ENCODE data around the gene SCFD2.
"Not testable (repeated sequence)": the region's sequence is repeated elsewhere in the genome, so short reads cannot be mapped to it uniquely, and the experiment has no call there.

The SCFD2 gene

DNA sequence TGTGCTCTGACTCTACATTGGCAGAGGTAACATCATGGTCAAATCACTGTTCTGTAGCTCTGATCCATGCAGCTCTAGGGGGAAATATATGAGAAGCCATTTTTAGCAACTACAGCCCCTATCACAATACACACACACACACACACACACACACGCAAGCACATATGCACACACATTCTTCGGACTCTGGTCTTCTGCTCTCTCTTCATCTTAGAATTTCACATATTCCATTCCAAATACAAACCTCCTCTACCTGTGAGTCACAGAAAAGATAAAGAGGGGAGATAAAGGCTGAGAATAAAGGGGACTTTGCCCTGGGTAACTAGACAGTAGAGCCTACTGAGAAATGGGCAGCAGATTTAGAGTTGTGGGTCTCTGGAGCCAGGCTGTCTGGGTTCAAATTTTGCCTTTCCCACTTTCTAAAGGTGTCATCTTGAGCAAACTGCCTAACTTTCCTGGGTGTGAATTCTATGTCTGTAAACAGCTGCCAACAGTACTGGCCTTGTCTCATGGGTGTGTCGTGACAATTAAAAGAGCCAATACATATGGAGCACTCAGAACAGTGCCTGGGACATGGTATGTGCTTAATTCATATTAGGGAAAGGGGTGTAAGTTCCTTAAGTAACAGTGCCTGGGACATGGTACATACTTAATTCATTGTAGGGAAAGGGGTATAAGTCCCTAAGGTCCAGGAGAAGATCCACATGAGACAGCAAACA is 515.3 kb downstream of the SCFD2 start:
- no peak for DNase-seq (ENCODE audit: low read depth)

DNA sequence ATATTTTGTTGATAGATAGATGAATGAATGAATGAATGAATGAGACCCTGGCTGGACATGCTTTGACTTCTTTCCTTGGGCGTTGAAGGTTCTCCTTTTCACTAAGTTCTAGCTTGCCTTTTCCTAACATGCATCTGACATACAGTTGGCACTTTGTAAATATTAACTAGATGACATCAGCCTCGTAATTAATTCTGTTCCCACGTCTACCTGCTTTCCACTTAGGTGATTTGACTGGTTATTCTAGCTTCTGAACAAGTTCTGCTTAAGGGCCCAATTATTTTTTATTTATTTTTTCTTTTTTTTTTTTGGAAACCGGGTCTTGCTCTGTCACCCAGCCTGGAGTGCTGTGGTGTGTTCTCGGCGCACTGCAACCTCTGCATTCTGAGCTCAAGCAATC is 517.6 kb downstream of the SCFD2 start:
- DNase-seq (ENCODE audit: low read depth), result no peak

DNA sequence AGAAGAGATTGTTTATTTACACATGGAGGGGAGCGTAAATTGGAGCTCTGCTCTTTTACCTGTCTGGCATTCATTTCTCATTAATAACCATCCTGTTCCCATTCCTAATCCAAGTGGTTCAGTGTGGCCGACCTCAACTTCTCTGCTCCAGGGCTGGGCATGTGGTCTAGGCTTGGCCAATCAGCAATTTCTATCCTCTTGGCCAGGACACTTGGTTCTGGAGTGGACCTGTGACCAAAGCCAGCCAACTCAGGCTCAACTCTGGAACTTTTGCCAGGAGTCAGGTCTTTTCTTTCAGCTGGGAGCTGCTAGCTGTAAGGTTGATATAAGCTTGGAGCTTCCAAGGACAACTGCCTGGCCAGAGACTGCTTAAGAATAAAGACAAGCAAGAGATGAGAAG is 519.4 kb downstream of the SCFD2 start:
- DNase-seq (ENCODE audit: low read depth), result no peak

DNA sequence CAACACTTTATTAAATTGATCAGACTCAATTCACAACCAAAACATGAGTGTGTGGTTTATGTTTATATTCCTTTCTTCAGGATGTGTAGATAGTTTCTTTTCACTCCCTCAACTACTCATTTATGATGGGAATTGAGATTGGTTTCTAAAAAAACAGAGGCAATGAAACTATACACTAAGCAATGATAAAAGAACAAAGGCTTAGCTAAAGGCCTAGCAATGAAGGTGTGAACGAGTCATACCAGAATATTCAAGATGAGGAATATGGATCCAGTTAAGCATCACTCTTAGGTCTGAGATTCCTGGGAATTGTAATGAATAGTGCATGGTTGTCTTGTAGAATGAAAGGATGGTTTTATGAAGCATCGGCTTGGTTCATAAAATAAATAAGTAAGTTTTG is 521.3 kb downstream of the SCFD2 start:
- no peak for DNase-seq (ENCODE audit: low read depth)

DNA sequence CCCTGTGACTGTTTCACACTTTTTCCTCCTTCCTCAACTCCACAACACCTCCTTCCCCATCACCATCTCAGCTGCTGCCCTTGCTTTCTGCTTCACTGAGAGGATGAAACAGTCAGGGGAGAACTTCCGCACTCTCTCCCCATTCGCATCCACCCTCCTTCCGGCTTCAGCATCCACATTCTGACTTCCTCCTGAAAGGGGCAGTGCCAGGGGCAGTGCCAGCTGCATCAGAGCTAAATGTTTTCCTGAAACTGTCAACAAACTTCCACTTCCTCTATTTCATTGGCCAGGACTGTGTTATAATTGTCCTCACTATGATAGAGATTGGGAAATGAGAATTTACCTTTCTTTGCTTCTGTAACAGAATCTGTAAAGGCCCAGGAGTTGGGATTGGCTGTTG is 521.9 kb downstream of the SCFD2 start:
- no peak for DNase-seq (ENCODE audit: low read depth)

DNA sequence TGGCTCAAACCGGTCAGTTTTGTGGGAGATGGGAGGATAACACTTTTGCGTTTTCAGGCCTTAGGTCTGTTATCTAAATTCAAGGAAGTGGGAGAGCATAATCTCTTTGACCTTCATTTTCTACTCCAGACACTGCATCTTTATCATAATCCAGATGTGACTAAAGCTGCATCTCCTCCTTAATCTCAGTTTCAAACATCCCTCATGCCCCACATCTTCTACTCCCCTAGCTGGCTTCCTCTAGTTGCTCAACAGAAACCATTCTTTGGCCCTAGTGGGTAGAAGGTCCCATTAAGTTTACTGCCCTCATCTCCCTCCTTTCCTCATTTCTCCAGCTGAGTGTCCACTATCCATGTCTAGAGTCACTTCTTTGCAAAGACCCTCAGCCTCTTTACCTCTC is 522.5 kb downstream of the SCFD2 start:
- DNase-seq (ENCODE audit: low read depth), result no peak

DNA sequence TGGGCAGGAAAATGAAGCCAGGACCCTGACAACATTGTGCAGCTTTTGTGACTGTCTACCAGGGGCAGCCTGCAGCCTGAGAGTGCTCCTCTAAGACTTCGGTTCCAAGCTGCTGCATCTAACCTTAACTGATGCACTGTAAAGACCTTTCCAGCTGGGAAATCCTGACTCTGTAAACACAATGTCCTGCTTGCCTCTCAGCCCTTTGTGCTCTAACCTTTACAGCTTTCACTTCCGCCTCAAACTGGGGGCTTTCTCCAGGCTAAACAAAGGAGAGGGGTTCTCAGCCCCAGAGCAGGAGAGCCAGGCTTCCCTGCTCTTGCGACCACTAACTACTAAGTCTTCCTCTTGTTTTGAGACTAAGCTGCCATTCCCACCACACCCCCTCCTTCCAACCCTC is 523.1 kb downstream of the SCFD2 start:
- no peak for DNase-seq (ENCODE audit: low read depth)

DNA sequence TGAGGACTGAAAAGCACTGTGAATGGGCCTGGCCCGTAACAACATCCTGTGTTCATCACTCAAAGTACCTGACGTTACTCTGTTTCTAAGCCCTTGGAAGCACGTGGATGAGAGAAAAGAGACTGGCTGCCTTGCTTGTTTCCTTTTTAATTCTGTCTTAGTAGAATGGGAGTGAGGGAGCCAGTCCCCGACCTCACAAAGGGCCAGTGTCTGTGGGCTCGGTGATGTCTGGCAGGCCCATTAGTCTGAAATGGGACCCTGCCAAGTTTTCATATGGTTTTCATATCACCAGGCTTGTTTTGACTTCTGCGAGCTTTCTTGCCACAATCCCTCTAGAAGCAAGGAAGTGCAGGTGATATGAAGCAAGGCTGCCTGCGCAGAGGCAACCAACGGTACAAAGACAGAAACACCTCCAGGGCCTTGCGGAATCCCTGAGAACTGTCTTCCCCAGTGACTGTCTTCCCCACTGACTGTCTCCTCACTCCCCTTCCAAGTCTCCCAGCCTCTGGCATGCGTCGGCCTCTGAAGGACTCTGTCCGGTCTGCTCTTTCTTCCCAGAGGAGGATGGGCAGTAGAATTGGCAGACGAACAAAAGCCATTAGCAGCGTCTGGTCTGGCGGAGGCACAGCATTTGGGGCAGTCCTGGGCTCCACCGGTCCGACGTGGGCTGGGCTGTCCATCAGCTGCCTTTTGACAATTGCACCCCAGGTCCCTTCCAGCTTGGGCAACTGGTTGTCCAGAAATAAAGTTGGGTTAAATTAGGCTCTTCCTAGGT is 524.0 kb downstream of the SCFD2 start:
- DNase-seq (ENCODE audit: low read depth), result no peak

DNA sequence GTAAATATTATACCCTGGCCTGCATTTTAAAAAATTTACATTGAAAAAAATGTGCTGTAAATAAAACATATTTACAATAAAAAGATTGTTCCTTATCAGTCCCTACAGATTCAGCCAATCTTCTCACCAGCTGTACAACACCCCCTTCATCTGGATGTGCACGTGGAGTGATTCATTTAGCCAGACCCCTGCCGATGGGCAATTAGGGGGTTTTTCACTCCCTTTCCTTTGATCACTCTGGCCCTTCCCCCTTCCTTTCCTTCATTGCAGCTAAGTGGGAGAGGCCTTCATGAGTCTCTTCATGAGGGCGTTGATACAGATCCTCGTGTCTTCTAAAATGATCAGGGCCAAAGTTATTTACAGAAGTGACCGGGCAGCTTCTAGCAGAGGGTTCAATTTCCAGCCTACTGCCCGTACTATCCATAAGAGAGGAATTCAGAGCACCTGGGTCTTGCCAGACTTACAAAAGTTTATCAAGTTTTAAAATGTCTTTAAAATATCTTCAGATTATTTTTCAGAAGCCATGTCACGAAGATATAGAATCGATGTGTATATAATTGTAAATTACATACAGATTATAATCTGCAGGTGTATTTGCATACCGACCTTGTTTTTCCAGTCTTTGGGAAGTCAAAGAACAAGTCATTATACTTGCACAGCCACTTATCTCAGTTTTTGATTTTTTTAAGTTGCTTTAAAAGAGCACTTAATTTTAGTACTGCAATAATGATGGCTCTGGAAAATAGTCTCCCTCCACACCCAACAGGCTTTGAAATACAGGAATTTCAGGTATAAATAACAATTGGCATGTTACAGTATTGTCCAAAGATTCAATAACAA is 525.1 kb downstream of the SCFD2 start:
- no peak for DNase-seq (ENCODE audit: low read depth)

DNA sequence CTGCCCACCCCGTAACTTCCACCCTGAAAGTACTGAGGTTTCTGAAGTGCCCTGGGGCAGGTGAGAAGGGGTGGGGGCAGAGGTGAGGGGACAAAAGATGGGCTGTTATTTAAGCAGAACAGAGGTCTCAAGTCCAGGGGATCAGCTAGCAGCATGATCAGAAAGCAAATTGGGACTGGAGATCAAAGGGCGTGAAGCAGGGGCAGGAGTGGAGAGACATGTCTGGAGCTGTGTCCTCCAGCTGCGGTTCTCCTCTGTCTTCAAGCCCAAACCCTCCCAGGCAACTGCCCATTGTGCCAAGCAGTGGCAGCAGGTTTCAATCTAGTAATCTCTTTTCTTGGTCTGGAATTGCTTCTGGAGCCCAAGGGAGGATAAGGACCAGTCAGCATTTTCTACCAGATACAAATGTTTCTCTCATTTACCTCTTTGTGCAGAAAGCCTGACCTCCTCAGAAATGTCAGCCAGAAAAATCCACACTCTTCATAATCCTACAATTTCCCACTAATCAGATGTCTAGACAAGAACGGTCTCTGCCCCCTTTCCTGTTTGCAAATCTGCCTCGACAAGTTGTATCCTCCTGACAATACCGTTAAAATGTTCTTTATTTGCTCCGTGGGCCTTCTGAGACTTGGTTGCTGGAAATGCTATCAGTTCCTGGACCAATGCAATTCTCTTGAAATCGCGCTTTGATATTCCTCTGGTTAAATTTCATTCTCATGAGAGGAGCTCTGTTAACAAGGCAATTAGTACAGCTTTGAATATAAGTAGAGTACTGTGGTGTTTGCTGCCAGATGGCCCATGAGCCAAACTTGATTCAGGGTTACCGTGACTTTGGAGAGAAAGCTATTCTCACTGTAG is 526.9 kb downstream of the SCFD2 start:
- DNase-seq (ENCODE audit: low read depth), result no peak

DNA sequence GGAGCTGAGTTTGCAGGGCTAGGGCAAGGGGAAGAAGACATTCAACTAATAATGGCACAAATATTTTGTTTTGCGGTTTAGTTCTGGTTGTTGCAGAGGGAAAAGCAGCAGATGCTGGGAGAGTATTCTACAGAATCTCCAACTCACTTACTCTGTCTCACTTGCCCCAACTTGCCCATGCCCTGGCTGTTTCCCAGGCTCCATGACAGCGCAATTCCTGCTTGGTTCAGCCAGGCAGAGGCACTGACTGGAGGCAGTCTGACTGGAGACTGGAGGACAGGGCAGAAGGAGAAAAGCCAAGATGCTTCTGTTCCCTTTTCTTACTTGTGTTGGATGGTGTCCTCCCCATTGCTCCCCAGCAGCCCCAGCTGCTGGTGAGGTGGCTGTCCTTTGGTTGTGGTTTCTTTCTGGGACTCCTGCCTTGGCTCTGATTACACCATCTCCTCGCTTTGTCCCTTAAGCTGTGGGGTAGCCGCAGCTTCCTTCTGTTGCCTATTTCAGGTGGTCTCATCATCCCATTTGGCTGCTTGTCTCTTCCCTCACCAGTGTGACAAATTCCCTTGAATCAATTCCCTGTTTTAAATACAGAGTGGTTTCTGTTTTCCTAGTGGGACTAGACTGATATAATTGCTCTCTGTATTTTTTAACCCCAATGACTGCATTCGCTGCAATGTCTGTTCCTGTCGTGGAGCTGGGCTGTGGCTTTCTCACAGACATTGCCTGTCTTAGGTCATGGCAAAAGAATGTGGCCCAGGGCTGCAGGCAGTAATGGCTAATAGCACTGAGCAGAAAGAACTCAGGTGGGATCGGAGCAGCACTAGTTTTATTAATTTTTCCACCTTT is 527.9 kb downstream of the SCFD2 start:
- DNase-seq (ENCODE audit: low read depth), result no peak

DNA sequence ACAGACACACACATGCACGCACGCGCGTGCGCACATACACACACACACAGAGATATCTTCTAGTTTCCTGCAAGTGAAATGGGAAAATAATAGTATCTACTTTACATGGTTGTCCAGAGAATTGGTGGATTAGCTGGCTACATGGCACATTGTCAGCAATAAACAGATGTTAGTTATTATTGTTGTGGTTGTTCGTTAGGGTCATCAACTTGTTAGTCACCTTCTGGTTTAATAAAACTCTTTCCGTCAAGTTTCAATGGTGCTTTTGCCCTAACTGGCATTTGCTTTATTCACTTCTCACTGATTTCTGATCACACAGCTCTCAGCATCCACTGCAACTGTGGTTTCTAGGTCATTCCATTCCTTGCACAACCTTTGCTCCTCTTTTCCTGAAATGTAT is 529.2 kb downstream of the SCFD2 start:
- no peak for DNase-seq (ENCODE audit: low read depth)

DNA sequence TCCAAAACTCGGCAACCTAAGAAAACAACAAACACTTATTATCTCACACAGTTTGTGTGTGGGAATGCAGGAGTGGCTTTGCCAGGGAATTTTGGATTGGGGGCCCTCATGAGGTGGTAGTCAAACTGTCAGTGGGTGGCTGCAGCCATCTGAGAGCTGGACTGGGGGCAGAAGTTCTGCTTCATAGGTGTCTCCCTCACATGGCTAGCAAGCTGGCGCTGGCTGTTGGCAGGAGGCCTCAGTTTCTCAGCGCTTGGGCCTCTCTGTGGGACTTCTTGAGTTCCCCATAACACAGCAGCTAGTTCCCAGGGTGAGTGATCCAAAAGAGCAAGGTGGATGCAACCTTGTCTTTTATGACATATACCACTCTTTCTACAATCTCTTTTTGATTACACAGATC is 529.7 kb downstream of the SCFD2 start:
- no peak for DNase-seq (ENCODE audit: low read depth)

DNA sequence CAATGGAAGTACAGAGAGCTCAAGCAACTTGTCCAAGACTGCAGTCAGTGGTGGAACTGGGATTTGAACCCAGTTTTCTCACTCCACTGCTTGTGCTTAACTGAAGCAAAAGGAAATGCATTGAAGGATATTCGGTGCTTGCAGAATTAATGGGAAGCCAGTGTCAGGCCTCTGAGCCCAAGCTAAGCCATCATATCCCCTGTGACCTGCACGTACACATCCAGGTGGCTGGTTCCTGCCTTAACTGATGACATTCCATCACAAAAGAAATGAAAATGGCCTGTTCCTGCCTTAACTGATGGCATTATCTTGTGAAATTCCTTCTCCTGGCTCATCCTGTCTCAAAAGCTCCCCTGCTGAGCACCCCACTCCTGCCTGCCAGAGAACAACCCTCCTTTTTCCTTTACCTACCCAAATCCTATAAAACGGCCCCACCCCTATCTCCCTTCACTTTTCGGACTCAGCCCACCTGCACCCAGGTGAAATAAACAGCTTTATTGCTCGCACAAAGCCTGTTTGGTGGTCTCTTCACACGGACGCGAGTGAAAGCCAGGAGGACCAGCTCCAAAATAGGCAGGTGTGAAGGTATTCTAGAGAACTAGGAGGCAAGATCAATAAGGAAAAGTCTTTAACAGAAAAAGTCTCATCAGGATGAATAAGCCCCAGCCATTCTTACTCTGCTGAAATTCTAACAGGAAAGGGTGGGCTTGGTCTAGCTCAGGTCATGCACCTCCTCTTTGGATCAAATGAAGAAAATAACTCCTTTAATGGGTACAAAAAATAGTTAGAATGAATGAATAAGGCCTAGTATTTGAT is 531.0 kb downstream of the SCFD2 start:
- DNase-seq (ENCODE audit: low read depth), result not testable (repeated sequence)

DNA sequence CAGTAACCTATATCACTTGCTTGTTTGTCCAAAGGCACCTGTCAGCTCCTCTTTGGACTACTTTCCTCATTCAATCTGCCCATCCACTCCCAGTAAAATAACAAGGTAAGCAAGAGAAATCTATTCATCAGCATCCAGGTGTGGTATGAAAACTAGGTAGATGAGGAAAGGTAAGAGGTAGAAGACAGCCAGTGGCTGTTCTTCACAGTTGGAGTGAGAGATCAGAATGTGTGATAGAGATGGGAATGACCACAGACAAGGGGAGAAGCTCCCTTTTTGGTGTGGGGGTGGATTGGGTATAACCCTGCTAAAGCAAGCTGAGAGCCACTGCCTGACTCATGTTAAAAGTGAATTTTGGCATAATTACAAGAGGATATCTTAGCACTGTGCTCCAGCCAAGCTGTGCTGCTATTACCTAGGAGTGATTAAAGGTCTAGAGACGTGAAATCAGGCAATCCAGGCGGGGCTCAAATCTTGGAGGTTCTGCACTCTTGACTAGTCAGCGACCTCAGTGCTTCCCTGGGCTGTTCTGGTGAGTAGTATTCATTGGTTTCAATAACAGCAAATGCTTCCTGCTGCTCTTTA is 531.8 kb downstream of the SCFD2 start:
- DNase-seq (ENCODE audit: low read depth), result no peak

DNA sequence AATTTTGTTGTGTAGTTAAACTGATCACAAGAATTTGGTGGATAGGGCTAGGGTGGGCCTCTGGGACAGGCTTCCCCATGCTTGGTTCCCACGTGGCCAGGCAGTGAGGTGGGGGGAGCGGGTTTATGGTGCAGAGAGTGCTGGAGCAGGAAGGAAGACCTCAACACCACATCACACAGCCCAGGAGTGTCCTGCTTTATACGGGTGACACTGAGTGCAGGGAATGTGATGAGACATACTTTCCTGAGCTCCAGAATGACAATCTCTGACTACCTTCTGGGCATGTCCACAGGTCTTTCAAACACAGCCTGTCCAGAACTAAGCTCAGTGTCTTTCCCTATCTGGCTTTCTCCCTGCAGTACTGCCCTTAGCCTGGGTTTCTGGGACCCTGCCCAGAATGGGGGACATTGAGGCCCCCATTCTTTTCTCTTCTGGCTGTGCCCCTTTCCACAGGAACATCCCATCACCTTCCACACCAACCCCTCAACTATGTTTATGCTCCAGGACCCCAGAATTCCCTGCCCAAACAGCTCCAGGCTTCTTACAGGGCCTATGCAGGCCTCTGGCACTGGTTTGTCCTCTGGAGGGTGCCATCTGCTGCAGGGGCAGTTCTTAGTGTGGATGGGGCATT is 540.3 kb downstream of the SCFD2 start:
- DNase-seq (ENCODE audit: low read depth), result no peak

DNA sequence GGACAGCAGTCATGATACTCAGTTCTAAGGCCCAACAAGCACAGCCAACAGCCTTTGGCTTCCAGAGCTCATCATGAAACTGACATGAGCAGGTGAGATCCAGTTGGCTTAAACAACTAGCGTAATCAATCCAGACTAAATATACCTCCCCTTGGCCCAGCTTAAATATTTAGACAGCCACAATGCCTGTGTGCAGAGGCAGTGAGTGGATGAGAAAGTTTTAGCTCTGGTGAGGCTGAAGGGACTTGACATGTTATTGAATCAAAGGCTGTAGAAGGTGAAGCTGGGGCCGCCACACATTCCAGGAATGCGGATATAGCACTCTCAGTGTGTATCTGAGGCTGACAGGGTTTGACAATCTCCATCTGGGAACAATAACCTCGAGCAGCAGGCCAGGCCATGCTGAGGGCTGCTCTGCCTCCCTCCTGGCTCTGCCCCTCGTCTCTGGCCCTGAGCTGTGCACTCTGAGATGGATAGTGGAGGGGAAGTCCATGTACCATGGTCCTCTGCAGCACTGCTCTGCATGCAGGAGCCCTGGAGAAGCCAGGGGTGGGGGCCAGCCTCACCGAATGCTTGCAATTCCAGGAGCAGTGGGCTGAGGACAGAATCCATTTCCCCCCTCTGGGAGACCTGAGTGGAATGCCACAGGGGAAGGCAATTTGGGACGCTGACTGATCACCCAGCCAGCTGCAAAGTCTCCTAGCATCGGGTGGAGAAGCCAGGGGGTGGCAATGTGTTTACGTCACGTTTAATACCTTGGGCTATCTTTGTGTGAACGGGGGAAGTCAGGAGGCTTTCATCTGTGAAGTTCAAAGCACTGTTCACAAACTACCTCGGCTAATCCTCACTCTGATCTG is 541.0 kb downstream of the SCFD2 start:
- DNase-seq (ENCODE audit: low read depth), result no peak

DNA sequence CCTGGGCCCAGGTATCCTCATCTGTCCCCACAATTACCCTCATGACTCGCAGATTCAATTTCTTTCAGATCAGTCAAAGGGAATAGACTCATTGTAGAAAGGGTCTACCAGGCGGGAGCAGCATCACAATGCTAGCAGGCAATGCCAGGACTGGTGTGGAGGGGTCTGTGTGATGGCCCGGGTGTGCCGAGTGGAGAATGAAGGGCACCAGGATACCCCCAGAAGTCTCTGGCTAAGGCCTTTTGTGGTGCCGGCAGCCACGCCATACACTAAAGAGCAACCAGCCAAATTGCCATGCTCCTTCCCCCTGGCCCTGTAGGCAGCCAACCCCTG is 541.6 kb downstream of the SCFD2 start:
- DNase-seq (ENCODE audit: low read depth), result no peak
